HG03469 (cell line): ENCODE results near the gene LRRC3C.

Source experiments
- ATAC-seq: cut with Tn5 transposase; IDR thresholded peaks from one replicate; pipeline ENCODE4 v1.9.1; 2021; ENCODE audit warnings: mild to moderate bottlenecking, moderate library complexity, moderate number of reproducible peaks; ENCODE audit not compliant: unreplicated experiment

LRRC3C gene

GRCh38 chr17:39973496-39973895 is 46.0 kb downstream of the LRRC3C start:
- no peak for ATAC-seq

GRCh38 chr17:39974433-39974832 is 46.9 kb downstream of the LRRC3C start:
- ATAC-seq, result no peak

DNA sequence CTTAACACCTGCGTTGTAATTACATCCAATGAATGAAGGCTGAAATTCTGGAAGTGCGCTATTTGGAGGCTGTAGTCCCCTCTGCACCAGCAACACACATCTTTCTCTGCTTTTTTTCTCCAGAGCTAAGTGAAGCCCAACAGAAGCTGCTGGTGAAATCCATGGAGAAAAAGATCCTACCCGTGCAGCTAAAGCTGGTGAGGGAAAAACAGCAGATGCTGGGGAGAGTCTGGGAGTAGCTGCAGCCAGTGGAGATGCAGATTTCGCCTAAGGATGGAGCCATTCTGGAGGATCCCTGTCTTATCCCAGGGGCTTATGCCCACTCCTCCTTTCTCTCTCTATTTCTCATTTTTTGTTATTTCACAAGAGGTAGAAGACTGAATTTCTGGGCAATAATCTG is 48.3 kb downstream of the LRRC3C start:
- no peak for ATAC-seq

GRCh38 chr17:39979016-39979670 is 51.6 kb downstream of the LRRC3C start:
- no peak for ATAC-seq

DNA sequence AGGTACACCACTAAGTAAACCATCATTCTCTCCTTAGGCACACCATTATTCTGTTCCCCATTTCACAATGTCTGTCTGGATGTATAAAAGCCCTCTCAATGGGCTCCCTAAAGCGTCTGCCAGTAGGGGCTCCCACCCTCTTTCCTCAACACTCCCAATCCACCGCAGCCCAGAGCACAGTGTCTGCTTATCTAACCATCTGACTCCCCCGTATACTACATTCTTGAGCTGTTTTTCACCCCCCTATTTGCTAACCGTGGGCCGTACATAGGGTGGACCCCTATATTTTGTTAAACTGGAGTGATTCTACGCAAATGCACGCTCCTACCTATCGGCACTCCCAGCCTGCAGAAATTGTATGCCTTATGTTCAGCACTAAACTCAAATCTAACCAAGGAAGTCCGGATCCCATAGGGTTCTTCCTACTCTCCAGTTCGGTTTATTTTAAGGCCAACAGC is 52.4 kb downstream of the LRRC3C start:
- no peak for ATAC-seq

DNA sequence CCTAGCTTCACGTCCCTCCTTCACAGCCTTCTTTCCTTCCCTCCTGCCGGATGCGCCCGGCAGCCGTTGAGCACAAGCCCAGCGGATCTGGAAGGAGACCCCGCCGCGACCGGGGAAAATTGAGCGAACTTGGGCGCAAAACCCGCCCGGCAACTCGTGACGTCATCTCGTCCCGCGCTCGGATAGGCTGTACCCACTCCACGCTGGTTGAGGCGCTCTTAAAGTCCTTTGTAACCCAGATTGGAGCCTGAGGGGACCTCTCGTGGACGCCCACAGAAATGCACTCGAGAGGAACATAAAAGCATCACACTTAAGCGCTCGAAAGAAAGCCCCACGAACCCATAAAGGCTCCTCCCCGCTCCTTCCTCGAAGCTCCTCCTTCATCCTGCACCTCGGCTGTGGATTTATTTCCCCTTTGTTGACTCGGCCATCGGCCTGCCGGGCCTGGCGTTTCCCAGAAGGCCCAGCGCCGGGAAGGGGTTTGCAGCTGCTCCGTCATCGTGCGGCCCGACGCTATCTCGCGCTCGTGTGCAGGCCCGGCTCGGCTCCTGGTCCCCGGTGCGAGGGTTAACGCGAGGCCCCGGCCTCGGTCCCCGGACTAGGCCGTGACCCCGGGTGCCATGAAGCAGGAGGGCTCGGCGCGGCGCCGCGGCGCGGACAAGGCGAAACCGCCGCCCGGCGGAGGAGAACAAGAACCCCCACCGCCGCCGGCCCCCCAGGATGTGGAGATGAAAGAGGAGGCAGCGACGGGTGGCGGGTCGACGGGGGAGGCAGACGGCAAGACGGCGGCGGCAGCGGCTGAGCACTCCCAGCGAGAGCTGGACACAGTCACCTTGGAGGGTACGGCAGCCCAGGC is 53.0 kb downstream of the LRRC3C start, which contains the start of gene PSMD3:
Gene PSMD3 (plus strand): TSS at position 457 of the 856 bp plus-strand sequence. CDS start 164 bp downstream, at position 621.
- ATAC-seq, result peak; percentile 80

DNA sequence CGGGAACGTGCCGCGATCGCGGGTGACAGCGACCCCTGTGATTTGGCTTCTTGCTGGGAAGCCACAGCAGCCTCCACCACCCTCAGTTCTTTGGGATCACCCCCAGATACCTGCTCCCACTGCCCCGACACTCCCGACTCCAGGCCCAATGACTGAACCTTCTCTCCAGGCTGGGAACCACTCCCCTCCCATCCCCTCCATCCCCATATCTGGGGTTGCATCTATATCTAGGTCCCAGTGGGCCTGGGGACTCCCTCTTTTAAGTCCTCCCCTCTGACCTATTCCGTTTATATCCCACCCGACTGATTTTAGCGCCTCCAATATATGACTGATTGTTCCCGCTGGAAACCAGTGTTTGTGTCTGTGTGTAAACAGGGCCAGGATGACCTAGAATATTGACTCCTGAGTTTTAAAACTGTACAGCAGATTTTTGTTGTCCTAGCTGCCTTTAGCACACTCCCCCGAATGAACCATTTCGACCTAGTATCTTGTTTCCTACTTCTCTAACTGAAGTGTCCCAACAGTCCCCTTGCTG is 53.7 kb downstream of the LRRC3C start:
- ATAC-seq, result no peak

GRCh38 chr17:39981766-39982375 is 54.3 kb downstream of the LRRC3C start:
- no peak for ATAC-seq

DNA sequence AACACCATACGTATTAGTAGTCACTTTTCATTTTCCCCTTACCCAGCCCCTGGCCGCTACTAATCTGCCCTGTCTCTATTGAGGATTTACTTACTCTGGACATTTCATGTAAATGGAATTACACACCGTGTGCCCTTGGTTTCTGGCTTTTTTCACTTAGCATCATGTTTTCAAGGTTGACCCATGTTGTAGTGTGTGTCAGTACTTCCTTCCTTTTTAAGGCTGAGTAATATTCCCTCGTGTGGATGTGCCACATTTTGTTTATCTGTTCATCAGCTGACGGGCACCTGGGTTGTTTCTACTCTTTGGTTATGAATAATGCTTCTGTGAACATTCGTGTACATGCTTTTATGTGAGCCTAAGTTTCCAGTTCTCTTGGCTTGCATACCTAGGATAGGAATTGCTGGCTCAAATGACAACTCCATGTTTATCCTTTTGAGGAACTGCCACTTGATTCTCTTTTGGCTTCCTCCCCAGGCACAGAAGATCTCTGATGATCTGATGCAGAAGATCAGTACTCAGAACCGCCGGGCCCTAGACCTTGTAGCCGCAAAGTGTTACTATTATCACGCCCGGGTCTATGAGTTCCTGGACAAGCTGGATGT is 60.8 kb downstream of the LRRC3C start:
- no peak for ATAC-seq

- ATAC-seq, result no peak
Observed at GRCh38 chr17:39994448-39994847, 66.9 kb downstream of the LRRC3C start.
